Right cardiac atrium (tissue), 5 donors: ENCODE data around the gene DPEP2. TPM values are rescaled to one million over a fixed set of nuclear protein-coding genes. Genes with fewer than 3 reads are reported as not detected.
A peak's percentile ranks its signal among the peaks of the same experiment; 100 is the strongest.
"Not testable (repeated sequence)": the region's sequence is repeated elsewhere in the genome, so short reads cannot be mapped to it uniquely, and the experiment has no call there.

Experiments
- ATAC-seq, 2 donors: fragments of 200-7000 bp; cut with Tn5 transposase; one replicate each; pipeline versions ENCODE4 v1.8.0 to v1.9.1; 2020; ENCODE audit warnings: moderate library complexity in 2 of 2, mild to moderate bottlenecking in 1 of 2
- DNase-seq, 3 donors: peaks; one replicate each; pipeline ENCODE4 v3.0.0-alpha.2; 2020
- H3K27ac ChIP-seq: one replicate; pipeline ENCODE4 v1.5.1; 2013; ENCODE audit warnings: mild to moderate bottlenecking, low read length, control low read depth, moderate library complexity
- H3K27me3 ChIP-seq: one replicate; pipeline ENCODE4 v1.6.1; 2013; ENCODE audit not compliant: control insufficient read depth, insufficient read depth
- H3K4me1 ChIP-seq: one replicate; pipeline ENCODE4 v1.6.1; 2013; ENCODE audit warnings: low read length; ENCODE audit not compliant: control insufficient read depth, insufficient read depth
- H3K4me3 ChIP-seq: one replicate; pipeline ENCODE4 v1.5.1; 2013; ENCODE audit warnings: low read length, control low read depth
- H3K9me3 ChIP-seq: one replicate; pipeline ENCODE4 v1.6.1; 2013; ENCODE audit warnings: low read length; ENCODE audit not compliant: control insufficient read depth
- WGBS: extraction: QIAGEN DNeasy Blood & Tissue Kit; methylation state at CpG from one replicate; pipeline ENCODE4 v1.1.7; 2013; 5-methylcytosine and 5-hydroxymethylcytosine counted together
- intact Hi-C, 4 donors: fragments of 100-400 bp; cut with DNase I; formaldehyde crosslinking; loops; one replicate each; pipeline versions ENCODE4 v1.11.0 to v1.14.0; 2022 to 2023
- long read RNA-seq, 4 donors: library from polyadenylated mRNA; unstranded; transcript quantifications; one replicate each; pipeline ENCODE4 v2.0.0, GENCODE V29; 2020 to 2021
- polyA plus RNA-seq: library from polyadenylated mRNA; stranded (reverse); fragments of 200-250 nt; gene quantifications from one replicate; pipeline ENCODE4 v1.2.3, GENCODE V29; 2013
- total RNA-seq, 4 donors: library from RNA; stranded (reverse); fragmentation: NEBNext Ultra II Directional; extraction: Animal tissue kit (Norgen Biotek cat#: 25700); gene quantifications; one replicate each; pipeline ENCODE4 v1.2.1, GENCODE V29; 2021
- donor health status: healthy with polysubstance abuse.
- donor health status: DM: no; HTN: yes; CAD: no.
- donor health status: DM: no; HTN: no; CAD: no.
- donor health status: DM: no; HTN: yes; CAD: no; lungs with severe emphysema.
- donor health status: DM: yes; HTN: yes; CAD: no.

DPEP2 gene, protein sequence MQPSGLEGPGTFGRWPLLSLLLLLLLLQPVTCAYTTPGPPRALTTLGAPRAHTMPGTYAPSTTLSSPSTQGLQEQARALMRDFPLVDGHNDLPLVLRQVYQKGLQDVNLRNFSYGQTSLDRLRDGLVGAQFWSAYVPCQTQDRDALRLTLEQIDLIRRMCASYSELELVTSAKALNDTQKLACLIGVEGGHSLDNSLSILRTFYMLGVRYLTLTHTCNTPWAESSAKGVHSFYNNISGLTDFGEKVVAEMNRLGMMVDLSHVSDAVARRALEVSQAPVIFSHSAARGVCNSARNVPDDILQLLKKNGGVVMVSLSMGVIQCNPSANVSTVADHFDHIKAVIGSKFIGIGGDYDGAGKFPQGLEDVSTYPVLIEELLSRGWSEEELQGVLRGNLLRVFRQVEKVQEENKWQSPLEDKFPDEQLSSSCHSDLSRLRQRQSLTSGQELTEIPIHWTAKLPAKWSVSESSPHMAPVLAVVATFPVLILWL
- total RNA-seq (1 to 10 TPM; 1.2 to 2.7 (median 1.8) TPM), polyA plus RNA-seq (1.5 TPM)
- long read RNA-seq, donor 1, partial matches to known transcripts: 0 of 2 reads
- long read RNA-seq, donor 1, other reads (novel, unspliced or antisense): 2 of 2 reads
- long read RNA-seq, donor 2, partial matches to known transcripts: 0 of 1 reads
- long read RNA-seq, donor 2, other reads (novel, unspliced or antisense): 1 of 1 reads
- long read RNA-seq, donor 3, partial matches to known transcripts: 0 of 1 reads
- long read RNA-seq, donor 3, other reads (novel, unspliced or antisense): 1 of 1 reads
- long read RNA-seq, donor 4, partial matches to known transcripts: 0 of 1 reads
- long read RNA-seq, donor 4, other reads (novel, unspliced or antisense): 1 of 1 reads

DNA sequence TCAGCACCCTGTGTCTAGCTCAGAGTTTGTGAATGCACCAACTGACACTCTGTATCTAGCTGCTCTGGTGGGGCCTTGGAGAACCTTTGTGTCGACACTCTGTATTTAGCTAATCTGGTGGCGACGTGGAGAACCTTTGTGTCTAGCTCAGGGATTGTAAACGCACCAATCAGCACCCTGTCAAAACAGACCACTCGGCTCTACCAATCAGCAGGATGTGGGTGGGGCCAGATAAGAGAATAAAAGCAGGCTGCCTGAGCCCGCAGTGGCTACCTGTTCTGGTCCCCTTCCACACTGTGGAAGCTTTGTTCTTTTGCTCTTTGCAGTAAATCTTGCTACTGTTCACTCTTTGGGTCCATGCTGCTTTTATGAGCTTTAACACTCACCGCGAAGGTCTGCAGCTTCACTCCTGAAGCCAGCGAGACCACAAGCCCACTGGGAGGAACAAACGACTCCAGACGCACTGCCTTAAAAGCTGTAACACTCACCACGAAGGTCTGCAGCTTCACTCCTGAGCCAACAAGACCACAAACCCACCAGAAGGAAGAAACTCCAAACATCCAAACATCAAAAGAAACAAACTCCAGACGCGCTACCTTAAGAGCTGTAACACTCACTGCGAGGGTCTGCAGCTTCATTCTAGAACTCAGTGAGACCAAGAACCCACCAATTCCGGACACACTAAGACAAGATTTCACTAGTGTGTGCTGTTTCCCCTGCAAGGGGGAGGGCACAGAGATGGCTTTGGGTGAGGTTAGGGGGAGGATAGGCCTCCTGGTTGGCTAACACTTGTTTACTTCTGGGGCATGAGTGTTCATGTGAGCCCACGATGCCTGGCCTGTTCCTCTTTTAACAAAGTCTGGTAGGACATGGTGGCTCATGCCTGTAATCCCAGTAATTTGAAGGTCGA, at the start of gene DPEP2:
DPEP2 (minus strand) TSS at position 706 of the 910 bp plus-strand sequence. CDS start 6,272 bp downstream, outside the sequence.
- not testable (repeated sequence) for DNase-seq, H3K27me3 ChIP-seq, H3K4me1 ChIP-seq, H3K4me3 ChIP-seq, H3K9me3 ChIP-seq
- peak; percentile 47 to 62 for ATAC-seq
- intact Hi-C loops: loop anchor here in 2 of 4 donors (10.0 kb wide), 2 partner anchors 226 to 236 kb away; partner anchors contain the start of gene ESRP2 (in 1 of the 2)
- 68% methylated on average over 18 of the region's 18 CpGs for WGBS
- H3K27ac ChIP-seq: peak within 1 kb of the TSS; percentile 47

GRCh38 chr16:68047987-68048386, 48.7 kb upstream of the DPEP2 start:
- no peak for ATAC-seq
- intact Hi-C loops: loop anchor here in 2 of 4 donors (10.0 kb wide), 2 partner anchors 63 to 233 kb away; partner anchors contain the start of gene DPEP3 (in 1 of the 2)
- no peaks in the 10 kb centered on the region for H3K27me3 ChIP-seq
- WGBS: 66% methylated on average over 2 of the region's 2 CpGs
- H3K4me3 ChIP-seq: no peak overlapping the region
- no peak overlapping the region for H3K27ac ChIP-seq
- H3K9me3 ChIP-seq: no peaks in the 10 kb centered on the region
- DNase-seq: no peak
- no peaks in the 10 kb centered on the region for H3K4me1 ChIP-seq

- ATAC-seq (no peak), DNase-seq (no peak)
- intact Hi-C loops: loop anchor here in 2 of 4 donors (10.0 kb wide), 2 partner anchors 61 to 231 kb away; partner anchors contain the start of gene DPEP3 (in 1 of the 2)
- H3K27me3 ChIP-seq: no peaks in the 10 kb centered on the region
- WGBS: 84% methylated on average over 7 of the region's 7 CpGs
- no peak overlapping the region for H3K4me3 ChIP-seq
- no peaks in the 10 kb centered on the region for H3K4me1 ChIP-seq
- H3K27ac ChIP-seq: no peak overlapping the region
- no peaks in the 10 kb centered on the region for H3K9me3 ChIP-seq
Observed at GRCh38 chr16:68046106-68046505, 46.8 kb upstream of the DPEP2 start.

GRCh38 chr16:68041783-68042182, 42.5 kb upstream of the DPEP2 start:
- Histone ChIP-seq H3K27me3 (no peaks in the 10 kb centered on the region), H3K4me1 (no peaks in the 10 kb centered on the region), H3K9me3 (no peaks in the 10 kb centered on the region), H3K4me3 (no peak overlapping the region), H3K27ac (no peak overlapping the region)
- DNase-seq: no peak
- ATAC-seq: no peak
- intact Hi-C loops: loop anchor here in 2 of 4 donors (5.0 to 10.0 kb wide), 3 partner anchors 57 to 227 kb away; partner anchors contain the start of gene DPEP3 (in 1 of the 2)
- 87% methylated on average over 2 of the region's 2 CpGs for WGBS

- WGBS: 64% methylated on average over 14 of the region's 14 CpGs
- H3K27ac ChIP-seq: no peak overlapping the region
- no peaks in the 10 kb centered on the region for H3K4me1 ChIP-seq
- DNase-seq: peak; percentile 81 to 92 (median 91)
- no peak overlapping the region for H3K4me3 ChIP-seq
- H3K27me3 ChIP-seq: no peaks in the 10 kb centered on the region
- intact Hi-C loops: loop anchor here in 2 of 4 donors (5.0 to 10.0 kb wide), 3 partner anchors 56 to 226 kb away; partner anchors contain the start of gene DPEP3 (in 1 of the 2)
- H3K9me3 ChIP-seq: no peaks in the 10 kb centered on the region
- ATAC-seq: peak; percentile 93 to 94
Observed at GRCh38 chr16:68040506-68041288, 41.4 kb upstream of the DPEP2 start.

- intact Hi-C loops: loop anchor here in 2 of 4 donors (10.0 kb wide), 2 partner anchors 153 to 223 kb away; partner anchors contain the start of gene NRN1L (in 1 of the 2)
- peak overlapping the region; percentile 78 for H3K27ac ChIP-seq
- ATAC-seq (no peak), DNase-seq (no peak)
- no peaks in the 10 kb centered on the region for H3K4me1 ChIP-seq
- H3K9me3 ChIP-seq: no peaks in the 10 kb centered on the region
- H3K4me3 ChIP-seq: no peak overlapping the region
- WGBS: 83% methylated on average over 9 of the region's 9 CpGs
- no peaks in the 10 kb centered on the region for H3K27me3 ChIP-seq
Observed at GRCh38 chr16:68037841-68038597, 38.7 kb upstream of the DPEP2 start.

- intact Hi-C loops: loop anchor here in 2 of 4 donors (10.0 kb wide), 2 partner anchors 150 to 220 kb away; partner anchors contain the start of gene NRN1L (in 1 of the 2)
Observed at GRCh38 chr16:68035227-68035626, 35.9 kb upstream of the DPEP2 start.

GRCh38 chr16:68033101-68033500, 33.8 kb upstream of the DPEP2 start:
- no peaks in the 10 kb centered on the region for H3K9me3 ChIP-seq
- H3K27me3 ChIP-seq: no peaks in the 10 kb centered on the region
- H3K4me3 ChIP-seq: no peak overlapping the region
- H3K4me1 ChIP-seq: no peaks in the 10 kb centered on the region
- H3K27ac ChIP-seq: no peak overlapping the region
- WGBS: 96% methylated on average over 2 of the region's 2 CpGs
- intact Hi-C loops: loop anchor here in 2 of 4 donors (10.0 kb wide), 2 partner anchors 148 to 218 kb away; partner anchors contain the start of gene NRN1L (in 1 of the 2)
- no peak for ATAC-seq
- no peak for DNase-seq

More at GRCh38 chr16:68035227-68035626, 35.9 kb upstream of the DPEP2 start:
- Histone ChIP-seq H3K4me3 (no peak overlapping the region), H3K9me3 (no peaks in the 10 kb centered on the region), H3K27me3 (no peaks in the 10 kb centered on the region), H3K4me1 (no peaks in the 10 kb centered on the region), H3K27ac (no peak overlapping the region)
- no peak for DNase-seq
- no peak for ATAC-seq
- WGBS: 70% methylated on average over 2 of the region's 2 CpGs

GRCh38 chr16:68031951-68032350, 32.7 kb upstream of the DPEP2 start:
- no peak for DNase-seq
- Histone ChIP-seq H3K4me1 (no peaks in the 10 kb centered on the region), H3K27me3 (no peaks in the 10 kb centered on the region), H3K9me3 (no peaks in the 10 kb centered on the region), H3K27ac (no peak overlapping the region), H3K4me3 (no peak overlapping the region)
- ATAC-seq: peak; percentile 26 to 53
- intact Hi-C loops: loop anchor here in 2 of 4 donors (10.0 kb wide), 2 partner anchors 147 to 217 kb away; partner anchors contain the start of gene NRN1L (in 1 of the 2)
- 95% methylated on average over 2 of the region's 2 CpGs for WGBS
